IPS DF 4.7 (cell line): Measurements from ENCODE around the gene SETD1B.
"Not testable (repeated sequence)": the region's sequence is repeated elsewhere in the genome, so short reads cannot be mapped to it uniquely, and the experiment has no call there.

ENCODE experiments used
- DNase-seq: peaks from one replicate; pipeline ENCODE4 v3.0.0-alpha.2; 2013; ENCODE audit warnings: low spot score; ENCODE audit errors: extremely low read depth

SETD1B gene

GRCh38 chr12:121780429-121780828 lies 23.4 kb upstream of the SETD1B start:
- DNase-seq, result no peak

- DNase-seq, result no peak
Measured at GRCh38 chr12:121781484-121781997, 22.3 kb upstream of the SETD1B start.

- no peak for DNase-seq
Measured at GRCh38 chr12:121781998-121782979, 21.5 kb upstream of the SETD1B start.

GRCh38 chr12:121783766-121784165 lies 20.0 kb upstream of the SETD1B start:
- no peak for DNase-seq

GRCh38 chr12:121784460-121784859 lies 19.3 kb upstream of the SETD1B start:
- no peak for DNase-seq

GRCh38 chr12:121786440-121786825 lies 17.4 kb upstream of the SETD1B start:
- no peak for DNase-seq

- DNase-seq, result no peak
Measured at GRCh38 chr12:121787063-121788025, 16.5 kb upstream of the SETD1B start.

- no peak for DNase-seq
Measured at GRCh38 chr12:121788176-121788818, 15.5 kb upstream of the SETD1B start.

GRCh38 chr12:121789233-121789781 lies 14.5 kb upstream of the SETD1B start:
- no peak for DNase-seq

- no peak for DNase-seq
Measured at GRCh38 chr12:121789800-121790728, 13.7 kb upstream of the SETD1B start.

- DNase-seq, result not testable (repeated sequence)
Measured at GRCh38 chr12:121790785-121791184, 13.0 kb upstream of the SETD1B start.

- no peak for DNase-seq
Measured at GRCh38 chr12:121791671-121792551, 11.9 kb upstream of the SETD1B start.

- no peak for DNase-seq
Measured at GRCh38 chr12:121792607-121793439, 11.0 kb upstream of the SETD1B start.

- no peak for DNase-seq
Measured at GRCh38 chr12:121793440-121793837, 10.4 kb upstream of the SETD1B start, which contains the start of gene RHOF. Gene RHOF, minus strand, starts transcription at chr12:121793688. Its CDS starts 55 bp downstream, at chr12:121793633.

GRCh38 chr12:121793838-121794533 lies 9.8 kb upstream of the SETD1B start:
- no peak for DNase-seq

- no peak for DNase-seq
Measured at GRCh38 chr12:121794534-121795033, 9.2 kb upstream of the SETD1B start.
